ENCODE results near the gene SGIP1.
A peak's percentile ranks its signal among the peaks of the same experiment; 100 is the strongest.

SGIP1 gene

GRCh38 chr1:66652556-66652955, 118.6 kb downstream of the SGIP1 start:
- Histone ChIP-seq H3K4me3 (ENCODE audit: severe bottlenecking) (no peak overlapping the region), H3K27me3 (ENCODE audit: insufficient read depth, poor library complexity, severe bottlenecking) (no peaks in the 10 kb centered on the region), H3K27ac (ENCODE audit: poor library complexity, severe bottlenecking) (no peak overlapping the region), H3K9me3 (ENCODE audit: severe bottlenecking) (no peaks in the 10 kb centered on the region), H3K4me1 (ENCODE audit: insufficient read depth, poor library complexity, severe bottlenecking) (no peaks in the 10 kb centered on the region), H3K36me3 (ENCODE audit: low read depth) (no peaks in the 10 kb centered on the region)
- TF ChIP-seq CTCF (IDR thresholded peaks at IDR 0.05; ENCODE audit: poor library complexity, severe bottlenecking): no peak
- DNase-seq (ENCODE audit: low spot score) (no peak), ATAC-seq (ENCODE audit: low read depth) (no peak)

- no peak for TF ChIP-seq CTCF (IDR thresholded peaks at IDR 0.05; ENCODE audit: poor library complexity, severe bottlenecking)
- Histone ChIP-seq H3K9me3 (ENCODE audit: severe bottlenecking) (no peaks in the 10 kb centered on the region), H3K4me1 (ENCODE audit: insufficient read depth, poor library complexity, severe bottlenecking) (no peaks in the 10 kb centered on the region), H3K27ac (ENCODE audit: poor library complexity, severe bottlenecking) (no peak overlapping the region), H3K27me3 (ENCODE audit: insufficient read depth, poor library complexity, severe bottlenecking) (no peaks in the 10 kb centered on the region), H3K4me3 (ENCODE audit: severe bottlenecking) (no peak overlapping the region), H3K36me3 (ENCODE audit: low read depth) (no peaks in the 10 kb centered on the region)
- ATAC-seq (ENCODE audit: low read depth) (no peak), DNase-seq (ENCODE audit: low spot score) (no peak)
Observed at GRCh38 chr1:66654643-66655042, 120.7 kb downstream of the SGIP1 start.

- DNase-seq (ENCODE audit: low spot score) (no peak), ATAC-seq (ENCODE audit: low read depth) (no peak)
- Histone ChIP-seq H3K4me3 (ENCODE audit: severe bottlenecking) (no peak overlapping the region), H3K9me3 (ENCODE audit: severe bottlenecking) (no peaks in the 10 kb centered on the region), H3K27ac (ENCODE audit: poor library complexity, severe bottlenecking) (no peak overlapping the region), H3K4me1 (ENCODE audit: insufficient read depth, poor library complexity, severe bottlenecking) (no peaks in the 10 kb centered on the region), H3K27me3 (ENCODE audit: insufficient read depth, poor library complexity, severe bottlenecking) (no peaks in the 10 kb centered on the region), H3K36me3 (ENCODE audit: low read depth) (no peaks in the 10 kb centered on the region)
- no peak for TF ChIP-seq CTCF (IDR thresholded peaks at IDR 0.05; ENCODE audit: poor library complexity, severe bottlenecking)
Observed at GRCh38 chr1:66671455-66671854, 137.5 kb downstream of the SGIP1 start.

DNA sequence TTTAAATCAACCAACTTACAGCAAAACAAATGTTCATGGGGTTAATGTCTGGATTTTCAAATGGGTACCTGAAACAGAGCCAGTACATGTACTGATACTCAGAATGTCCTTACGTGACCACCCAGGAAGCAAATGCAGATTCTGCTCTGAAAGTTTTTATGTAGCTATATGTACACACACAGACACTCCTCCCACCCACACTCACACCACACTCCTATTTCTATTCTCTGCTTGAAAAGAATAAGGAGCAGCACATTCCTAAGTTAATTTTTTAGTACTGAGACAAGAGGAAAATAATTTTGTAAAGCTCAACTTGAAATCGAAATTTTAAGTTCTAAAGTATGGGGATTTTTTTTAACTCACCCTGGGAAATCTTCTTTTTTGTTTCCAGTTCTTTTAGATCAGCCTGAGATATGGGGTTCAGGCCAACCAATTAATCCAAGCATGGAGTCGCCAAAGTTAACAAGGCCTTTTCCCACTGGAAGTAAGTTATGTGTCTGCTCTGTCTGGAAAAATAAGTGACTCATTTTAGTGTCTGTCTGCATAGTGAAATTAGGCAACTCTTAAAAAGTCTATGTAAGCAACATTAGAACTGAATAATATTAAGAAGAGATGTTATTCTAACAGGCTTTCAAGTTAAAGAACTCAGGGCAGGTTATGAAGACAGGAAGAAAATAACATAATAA, 142.8 kb downstream of the SGIP1 start:
- Histone ChIP-seq H3K4me3 (ENCODE audit: severe bottlenecking) (no peak overlapping the region), H3K27ac (ENCODE audit: poor library complexity, severe bottlenecking) (peak overlapping the region; percentile 74), H3K9me3 (ENCODE audit: severe bottlenecking) (no peaks in the 10 kb centered on the region), H3K27me3 (ENCODE audit: insufficient read depth, poor library complexity, severe bottlenecking) (no peaks in the 10 kb centered on the region), H3K36me3 (ENCODE audit: low read depth) (no peaks in the 10 kb centered on the region), H3K4me1 (ENCODE audit: insufficient read depth, poor library complexity, severe bottlenecking) (no peaks in the 10 kb centered on the region)
- TF ChIP-seq CTCF (IDR thresholded peaks at IDR 0.05; ENCODE audit: poor library complexity, severe bottlenecking): no peak
- ATAC-seq (ENCODE audit: low read depth) (peak; percentile 86), DNase-seq (ENCODE audit: low spot score) (no peak)

- Histone ChIP-seq H3K36me3 (ENCODE audit: low read depth) (no peaks in the 10 kb centered on the region), H3K27ac (ENCODE audit: poor library complexity, severe bottlenecking) (peak overlapping the region; percentile 74), H3K4me1 (ENCODE audit: insufficient read depth, poor library complexity, severe bottlenecking) (no peaks in the 10 kb centered on the region), H3K4me3 (ENCODE audit: severe bottlenecking) (no peak overlapping the region), H3K9me3 (ENCODE audit: severe bottlenecking) (no peaks in the 10 kb centered on the region), H3K27me3 (ENCODE audit: insufficient read depth, poor library complexity, severe bottlenecking) (no peaks in the 10 kb centered on the region)
- TF ChIP-seq CTCF (IDR thresholded peaks at IDR 0.05; ENCODE audit: poor library complexity, severe bottlenecking): no peak
- DNase-seq (ENCODE audit: low spot score) (no peak), ATAC-seq (ENCODE audit: low read depth) (no peak)
Observed at GRCh38 chr1:66678146-66678545, 144.2 kb downstream of the SGIP1 start.
